Measurements from ENCODE around the gene ADAM15. TPM values are rescaled to one million over a fixed set of nuclear protein-coding genes. Genes with fewer than 3 reads are reported as not detected.

The ADAM15 gene
- total RNA-seq, 1 experiment from 2014 or later, result 30.6 TPM

GRCh38 chr1:155105604-155106011 is 54.5 kb downstream of the ADAM15 start:
- TF ChIP-seq CTCF (conservative IDR thresholded peaks at IDR 0.05), result no peak
- no peak overlapping the region for H3K27ac Mint-ChIP-seq
- Histone ChIP-seq H2BK20ac (ENCODE audit: low read depth, low read length, poor library complexity, severe bottlenecking) (no peak overlapping the region), H3T11ph (ENCODE audit: low read length) (no peak overlapping the region), H2AFZ (ENCODE audit: low read length) (no peak overlapping the region), H3K4me2 (ENCODE audit: insufficient read depth, insufficient read length, low read length) (no peak overlapping the region), H3K56ac (ENCODE audit: insufficient read length, low read depth, low read length) (no peak overlapping the region), H3K9ac (ENCODE audit: extremely low read depth, insufficient read length, low read length) (no peak overlapping the region), H3K23ac (ENCODE audit: insufficient read length, low read depth, low read length) (no peak overlapping the region), H2BK15ac (ENCODE audit: low read depth, low read length) (no peak overlapping the region), H4K8ac (replicated peaks; ENCODE audit: insufficient read length, low read depth, low read length) (no peak overlapping the region), H3K27ac (ENCODE audit: insufficient read length, low read depth, low read length) (no peak overlapping the region), H4K91ac (ENCODE audit: insufficient read length, low read depth, low read length) (no peak overlapping the region), H3K4ac (ENCODE audit: low read depth, low read length) (no peak overlapping the region), H4K5ac (ENCODE audit: insufficient read length, low read depth, low read length) (no peak overlapping the region), H4K20me1 (ENCODE audit: control insufficient read depth, insufficient read depth, insufficient read length) (no peaks in the 10 kb centered on the region), H2BK120ac (ENCODE audit: low read depth, low read length, poor library complexity, severe bottlenecking) (no peak overlapping the region), H3K79me1 (ENCODE audit: insufficient read depth, low read depth, low read length, poor library complexity, severe bottlenecking) (no peaks in the 10 kb centered on the region), H2BK5ac (ENCODE audit: insufficient read length, low read length) (no peak overlapping the region), H3K18ac (ENCODE audit: insufficient read length, low read depth, low read length) (no peak overlapping the region), H3K14ac (ENCODE audit: insufficient read depth, low read length) (no peak overlapping the region), H2AK5ac (ENCODE audit: insufficient read length, low read length) (no peak overlapping the region), H3K9me3 (ENCODE audit: control insufficient read depth, low read depth, low read length) (no peaks in the 10 kb centered on the region), H2BK12ac (ENCODE audit: insufficient read length, low read depth, low read length) (no peak overlapping the region), H3K23me2 (ENCODE audit: insufficient read length, low read depth, low read length, poor library complexity, severe bottlenecking) (no peaks in the 10 kb centered on the region), H3K27me3 (ENCODE audit: insufficient read depth, low read length) (no peaks in the 10 kb centered on the region), H3K79me2 (ENCODE audit: insufficient read depth, low read length) (no peaks in the 10 kb centered on the region), H3K4me1 (ENCODE audit: insufficient read depth, low read length) (no peaks in the 10 kb centered on the region)
- H3K4me3 Mint-ChIP-seq, result no peak overlapping the region
- no peak for DNase-seq
- H3K27me3 Mint-ChIP-seq (ENCODE audit: low read depth), result peaks cover 53% of the 10 kb centered on the region
- no CpG with 5 or more reads among the region's 7 CpGs for WGBS (ENCODE audit: extremely low coverage, insufficient read length, low lambda C conversion rate)
- no peaks in the 10 kb centered on the region for H3K36me3 Mint-ChIP-seq (ENCODE audit: insufficient read depth in 1 of 3, low read depth in 3 of 3)
- no peaks in the 10 kb centered on the region for H3K9me3 Mint-ChIP-seq
- no peaks in the 10 kb centered on the region for H3K4me1 Mint-ChIP-seq
